CD14-positive monocyte (primary cell): ENCODE results near the gene PPID. TPM values are rescaled to one million over a fixed set of nuclear protein-coding genes. Genes with fewer than 3 reads are reported as not detected.
A peak's percentile ranks its signal among the peaks of the same experiment; 100 is the strongest.

ENCODE experiments used
- DNase-seq, 3 donors: peaks; one replicate each; pipeline ENCODE4 v3.0.0-alpha.2; 2011 to 2022
- H2AFZ ChIP-seq: 2 replicates; pipeline ENCODE4 v1.6.0; 2012; ENCODE audit warnings: mild to moderate bottlenecking, low read depth, low read length, inconsistent platforms; ENCODE audit not compliant: insufficient read depth, poor library complexity, severe bottlenecking
- H3K27ac ChIP-seq, 2 donors: 1 replicate in 1 of 2; 2 replicates in 1 of 2; pipeline ENCODE4 v1.5.1; 2012 to 2013; ENCODE audit warnings: low read length in 2 of 2, control low read depth in 1 of 2, inconsistent platforms in 1 of 2, low read depth in 1 of 2, mild to moderate bottlenecking in 1 of 2
- H3K27me3 ChIP-seq, 2 donors: one replicate each; pipeline versions ENCODE4 v1.6.0 to v1.6.1; 2011 to 2013; ENCODE audit warnings: low read length in 2 of 2; ENCODE audit not compliant: control insufficient read depth in 2 of 2, insufficient read depth in 2 of 2
- H3K36me3 ChIP-seq, 2 donors: replicated peaks in 1 of 2; 1 replicate in 1 of 2; 2 replicates in 1 of 2; pipeline versions ENCODE4 v1.5.1 to v1.6.1; 2012 to 2013; ENCODE audit warnings: low read length in 2 of 2, control low read depth in 1 of 2, inconsistent platforms in 1 of 2, mild to moderate bottlenecking in 1 of 2; ENCODE audit not compliant: insufficient read depth in 2 of 2, control insufficient read depth in 1 of 2
- H3K4me1 ChIP-seq, 2 donors: 1 replicate in 1 of 2; 2 replicates in 1 of 2; pipeline versions ENCODE4 v1.5.1 to v1.6.1; 2012 to 2013; ENCODE audit warnings: low read length in 2 of 2, control low read depth in 1 of 2, inconsistent platforms in 1 of 2, mild to moderate bottlenecking in 1 of 2, moderate library complexity in 1 of 2; ENCODE audit not compliant: insufficient read depth in 2 of 2, control insufficient read depth in 1 of 2
- H3K4me2 ChIP-seq: replicated peaks from 2 replicates; pipeline ENCODE3; 2012; ENCODE audit warnings: low read length, moderate library complexity, mild to moderate bottlenecking; ENCODE audit not compliant: poor library complexity, severe bottlenecking; ENCODE audit errors: extremely low read depth
- H3K4me3 ChIP-seq, 3 experiments: fragments of 200-600 bp in 1 of 3; sonication (generic) in 1 of 3; replicated peaks in 1 of 3; 1 replicate in 2 of 3; 2 replicates in 1 of 3; pipeline ENCODE4 v1.5.1; 2011 to 2013; ENCODE audit warnings: low read length in 3 of 3, mild to moderate bottlenecking in 3 of 3, control low read depth in 2 of 3, low read depth in 2 of 3, inconsistent platforms in 1 of 3, moderate library complexity in 1 of 3
- H3K79me2 ChIP-seq: 2 replicates; pipeline ENCODE4 v1.6.0; 2012; ENCODE audit warnings: mild to moderate bottlenecking, control low read depth, inconsistent platforms, low read length, moderate library complexity; ENCODE audit not compliant: insufficient read depth
- H3K9ac ChIP-seq: 2 replicates; pipeline ENCODE4 v1.6.0; 2017; ENCODE audit warnings: low read length, mild to moderate bottlenecking; ENCODE audit not compliant: insufficient read depth, poor library complexity, severe bottlenecking
- H3K9me3 ChIP-seq, 2 donors: replicated peaks in 1 of 2; 1 replicate in 1 of 2; 2 replicates in 1 of 2; pipeline versions ENCODE4 v1.5.1 to v1.6.1; 2012 to 2013; ENCODE audit warnings: low read length in 2 of 2, control low read depth in 1 of 2; ENCODE audit not compliant: control insufficient read depth in 1 of 2, insufficient read depth in 1 of 2
- H4K20me1 ChIP-seq: 2 replicates; pipeline ENCODE4 v1.6.0; 2012; ENCODE audit warnings: mild to moderate bottlenecking, low read length, control low read depth, moderate library complexity; ENCODE audit not compliant: insufficient read depth
- H3K27ac Mint-ChIP-seq, 7 donors: one replicate each; pipeline ENCODE4 v1.8.0; 2020; ENCODE audit warnings: mild to moderate bottlenecking in 7 of 7, mixed read lengths in 7 of 7, moderate library complexity in 6 of 7, inconsistent platforms in 2 of 7
- H3K27me3 Mint-ChIP-seq, 3 donors: one replicate each; pipeline ENCODE4 v1.8.0; 2021 to 2022; ENCODE audit warnings: low read depth in 3 of 3, mild to moderate bottlenecking in 3 of 3, mixed read lengths in 3 of 3, moderate library complexity in 3 of 3, inconsistent platforms in 1 of 3
- H3K36me3 Mint-ChIP-seq, 2 donors: one replicate each; pipeline ENCODE4 v1.8.0; 2020; ENCODE audit warnings: mixed read lengths in 2 of 2, inconsistent platforms in 1 of 2, mild to moderate bottlenecking in 1 of 2
- H3K4me1 Mint-ChIP-seq: one replicate; pipeline ENCODE4 v1.8.0; 2020; ENCODE audit warnings: mild to moderate bottlenecking, mixed read lengths
- H3K4me3 Mint-ChIP-seq, 2 donors: one replicate each; pipeline ENCODE4 v1.8.0; 2020; ENCODE audit warnings: mild to moderate bottlenecking in 2 of 2, mixed read lengths in 2 of 2, moderate library complexity in 1 of 2
- H3K9me3 Mint-ChIP-seq, 7 donors: one replicate each; pipeline ENCODE4 v1.8.0; 2020 to 2022; ENCODE audit warnings: mixed read lengths in 7 of 7, mild to moderate bottlenecking in 6 of 7, moderate library complexity in 6 of 7, inconsistent platforms in 2 of 7
- CTCF ChIP-seq: fragments of 200-600 bp; IDR thresholded peaks from one replicate; pipeline ENCODE4 v1.8.0; 2022; ENCODE audit warnings: antibody characterized with exemption, mild to moderate bottlenecking
- WGBS: methylation state at CpG from one replicate; pipeline ENCODE4 v1.1.5; 2013; ENCODE audit warnings: missing lambda C conversion rate; ENCODE audit not compliant: insufficient coverage; 5-methylcytosine and 5-hydroxymethylcytosine counted together
- intact Hi-C, 2 donors: fragments of 100-400 bp; cut with micrococcal nuclease; formaldehyde crosslinking; loops; one replicate each; pipeline versions ENCODE4 v1.15.0 to v1.15.1; 2023
- polyA plus RNA-seq, 3 donors: library from polyadenylated mRNA; depleted of rRNA in 1 of 3; unstranded in 2 of 3; stranded (reverse) in 1 of 3; fragments of 300-500 nt in 2 of 3; fragments of >200 nt in 1 of 3; fragmentation: Illumina TruSeq in 2 of 3; gene quantifications; 1 replicate in 2 of 3; 2 replicates in 1 of 3; pipeline ENCODE4 v1.2.3, GENCODE V29; 2012 to 2021

Gene PPID
- polyA plus RNA-seq, 3 donors: 11.0 to 30.5 (median 18.1) TPM

- no peaks in the 10 kb centered on the region for H3K27me3 Mint-ChIP-seq
- H3K9ac ChIP-seq: no peak overlapping the region
- no peaks in the 10 kb centered on the region for H3K27me3 ChIP-seq
- H3K9me3 Mint-ChIP-seq: no peaks in the 10 kb centered on the region
- no peaks in the 10 kb centered on the region for H3K9me3 ChIP-seq
- no peak overlapping the region for H3K27ac ChIP-seq
- no peak for TF ChIP-seq CTCF
- H3K4me1 Mint-ChIP-seq: no peaks in the 10 kb centered on the region
- peaks cover 31 to 65% of the 10 kb centered on the region in 2 donors for H3K36me3 ChIP-seq
- H3K36me3 Mint-ChIP-seq: peaks cover 59 to 67% of the 10 kb centered on the region in 2 donors
- no CpG with 5 or more reads among the region's 1 CpG for WGBS
- DNase-seq: no peak
- no peak overlapping the region for H3K4me3 Mint-ChIP-seq
- no peaks in the 10 kb centered on the region for H3K4me1 ChIP-seq
- no peak overlapping the region for H3K4me2 ChIP-seq
- no peak overlapping the region for H3K27ac Mint-ChIP-seq
- no peak overlapping the region for H3K4me3 ChIP-seq
- no peak overlapping the region for H2AFZ ChIP-seq
- H4K20me1 ChIP-seq: no peaks in the 10 kb centered on the region
- intact Hi-C loops: no loop called here
- no peaks in the 10 kb centered on the region for H3K79me2 ChIP-seq
These were observed 34.4 kb downstream of the PPID start for GRCh38 chr4:158688813-158689212.

GRCh38 chr4:158682066-158682465, 41.1 kb downstream of the PPID start:
- Histone ChIP-seq H2AFZ (no peak overlapping the region), H3K36me3 (peaks cover 22 to 70% of the 10 kb centered on the region in 2 donors), H3K4me1 (no peaks in the 10 kb centered on the region), H3K4me3 (no peak overlapping the region), H3K27ac (no peak overlapping the region), H3K9ac (no peak overlapping the region), H3K9me3 (no peaks in the 10 kb centered on the region), H4K20me1 (no peaks in the 10 kb centered on the region), H3K4me2 (no peak overlapping the region), H3K27me3 (no peaks in the 10 kb centered on the region), H3K79me2 (peaks cover 9% of the 10 kb centered on the region)
- no peak for TF ChIP-seq CTCF
- intact Hi-C loops: no loop called here
- Mint-ChIP-seq H3K4me1 (no peaks in the 10 kb centered on the region), H3K9me3 (no peaks in the 10 kb centered on the region), H3K4me3 (no peak overlapping the region), H3K27me3 (no peaks in the 10 kb centered on the region), H3K36me3 (peaks cover 37 to 57% of the 10 kb centered on the region in 2 donors), H3K27ac (peak overlapping the region in 1 of 7 donors; percentile 30)
- DNase-seq: no peak
- WGBS: 43% methylated on average over 1 of the region's 2 CpGs
